Measurements from ENCODE around the gene RNF181. TPM values are rescaled to one million over a fixed set of nuclear protein-coding genes. Genes with fewer than 3 reads are reported as not detected.

Gene RNF181
- total RNA-seq, 1 donor from 2014 or later = 271 TPM

DNA sequence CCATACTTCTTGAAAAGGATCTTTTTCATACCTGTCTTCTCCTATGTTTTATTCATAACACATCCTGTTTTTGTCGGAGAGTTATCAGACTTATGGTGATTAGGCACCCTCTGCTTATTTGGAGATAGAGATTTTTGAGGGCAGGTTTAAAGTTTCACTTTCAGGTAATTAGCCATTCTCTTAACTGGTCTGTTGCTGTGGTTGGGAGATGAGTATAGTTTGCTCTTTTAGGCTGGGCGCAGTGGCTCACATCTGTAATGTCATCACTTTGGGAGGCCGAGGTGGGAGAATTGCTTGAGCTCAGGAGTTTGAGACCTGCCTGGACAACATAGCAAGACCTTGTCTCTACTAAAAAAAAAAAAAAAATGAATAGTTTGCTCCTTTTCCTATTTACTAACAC is 47.2 kb downstream of the RNF181 start:
- DNase-seq (ENCODE audit: low read depth) = no peak
- H3K36me3 ChIP-seq (ENCODE audit: control insufficient read depth, insufficient read depth, low read length) = peaks cover 3% of the 10 kb centered on the region
- TF ChIP-seq, protein P1, sequence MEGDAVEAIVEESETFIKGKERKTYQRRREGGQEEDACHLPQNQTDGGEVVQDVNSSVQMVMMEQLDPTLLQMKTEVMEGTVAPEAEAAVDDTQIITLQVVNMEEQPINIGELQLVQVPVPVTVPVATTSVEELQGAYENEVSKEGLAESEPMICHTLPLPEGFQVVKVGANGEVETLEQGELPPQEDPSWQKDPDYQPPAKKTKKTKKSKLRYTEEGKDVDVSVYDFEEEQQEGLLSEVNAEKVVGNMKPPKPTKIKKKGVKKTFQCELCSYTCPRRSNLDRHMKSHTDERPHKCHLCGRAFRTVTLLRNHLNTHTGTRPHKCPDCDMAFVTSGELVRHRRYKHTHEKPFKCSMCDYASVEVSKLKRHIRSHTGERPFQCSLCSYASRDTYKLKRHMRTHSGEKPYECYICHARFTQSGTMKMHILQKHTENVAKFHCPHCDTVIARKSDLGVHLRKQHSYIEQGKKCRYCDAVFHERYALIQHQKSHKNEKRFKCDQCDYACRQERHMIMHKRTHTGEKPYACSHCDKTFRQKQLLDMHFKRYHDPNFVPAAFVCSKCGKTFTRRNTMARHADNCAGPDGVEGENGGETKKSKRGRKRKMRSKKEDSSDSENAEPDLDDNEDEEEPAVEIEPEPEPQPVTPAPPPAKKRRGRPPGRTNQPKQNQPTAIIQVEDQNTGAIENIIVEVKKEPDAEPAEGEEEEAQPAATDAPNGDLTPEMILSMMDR (IDR thresholded peaks at IDR 0.05; ENCODE audit: insufficient read depth, low read length, poor library complexity, severe bottlenecking) = no peak
- no peaks in the 10 kb centered on the region for H3K27me3 ChIP-seq (ENCODE audit: control insufficient read depth, insufficient read depth, low read length)
- no peak overlapping the region for H3K4me3 ChIP-seq (ENCODE audit: low read depth, low read length)

DNA sequence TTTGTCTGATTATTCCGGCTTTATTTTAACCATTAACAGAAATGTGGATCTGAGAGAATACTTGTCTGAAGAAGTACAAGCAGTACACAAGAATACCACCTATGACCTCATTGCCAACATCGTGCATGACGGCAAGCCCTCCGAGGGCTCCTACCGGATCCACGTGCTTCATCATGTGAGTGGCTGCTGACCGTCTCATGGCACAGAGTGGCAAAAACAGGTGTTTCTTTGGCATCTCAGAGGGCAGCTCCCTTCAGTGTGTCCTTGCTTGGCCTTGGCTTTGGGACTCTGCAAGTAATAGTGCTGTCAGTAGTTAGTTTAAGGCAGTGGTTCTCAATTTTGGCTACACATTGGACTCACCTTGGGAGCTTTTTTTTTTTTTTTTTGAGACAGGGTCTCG is 49.4 kb downstream of the RNF181 start:
- no peaks in the 10 kb centered on the region for H3K27me3 ChIP-seq (ENCODE audit: control insufficient read depth, insufficient read depth, low read length)
- no peak overlapping the region for H3K4me3 ChIP-seq (ENCODE audit: low read depth, low read length)
- DNase-seq (ENCODE audit: low read depth) = no peak
- H3K36me3 ChIP-seq (ENCODE audit: control insufficient read depth, insufficient read depth, low read length) = peaks cover 8% of the 10 kb centered on the region
- TF ChIP-seq, protein P1 (IDR thresholded peaks at IDR 0.05; ENCODE audit: insufficient read depth, low read length, poor library complexity, severe bottlenecking) = no peak

DNA sequence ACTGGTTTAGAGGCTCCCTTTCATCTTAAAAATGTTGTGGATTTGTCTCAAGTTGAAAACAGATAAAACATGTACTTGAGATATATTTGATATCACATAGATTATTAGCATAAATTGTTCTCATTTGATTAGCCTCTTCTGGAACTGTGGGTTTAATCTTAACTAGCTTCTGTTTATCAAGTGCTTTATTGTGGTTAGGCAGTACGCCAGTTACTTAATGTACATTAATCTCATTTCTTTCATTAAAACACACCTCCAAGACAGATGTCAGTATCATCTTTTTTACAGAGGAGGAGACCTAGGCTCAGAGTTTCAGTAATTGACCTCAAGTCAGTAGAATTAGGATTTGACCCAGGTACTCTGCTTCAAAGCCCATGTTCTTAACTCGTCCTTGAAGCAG is 50.6 kb downstream of the RNF181 start:
- H3K36me3 ChIP-seq (ENCODE audit: control insufficient read depth, insufficient read depth, low read length) = peaks cover 8% of the 10 kb centered on the region

More for the DNA sequence above, 50.6 kb downstream of the RNF181 start:
- no peak overlapping the region for H3K4me3 ChIP-seq (ENCODE audit: low read depth, low read length)
- TF ChIP-seq, protein P1 (IDR thresholded peaks at IDR 0.05; ENCODE audit: insufficient read depth, low read length, poor library complexity, severe bottlenecking) = no peak
- no peak for DNase-seq (ENCODE audit: low read depth)
- no peaks in the 10 kb centered on the region for H3K27me3 ChIP-seq (ENCODE audit: control insufficient read depth, insufficient read depth, low read length)

Other genes with a start within 250 kb of the RNF181 start
- 29.6 and 31.6 TPM in 2 replicates for gene RETSAT, start 241.2 kb upstream of the RNF181 start, total RNA-seq
- 19.9 and 22.3 TPM in 2 replicates for gene ELMOD3, start 241.0 kb upstream of the RNF181 start, total RNA-seq
- 260 and 284 TPM in 2 replicates for gene CAPG, start 185.4 kb upstream of the RNF181 start, total RNA-seq
- 0.27 TPM in 1 of 2 replicates, not detected in the other for gene SH2D6, start 177.0 kb upstream of the RNF181 start, total RNA-seq
- 147 and 160 TPM in 2 replicates for gene MAT2A, start 56.6 kb upstream of the RNF181 start, total RNA-seq
- gene GGCX, start 34.3 kb upstream of the RNF181 start, total RNA-seq = 25.7 and 37.0 TPM in 2 replicates
- 42.3 and 53.5 TPM in 2 replicates for gene VAMP8, start 18.2 kb upstream of the RNF181 start, total RNA-seq
- 16.5 and 28.5 TPM in 2 replicates for gene VAMP5, start 11.3 kb upstream of the RNF181 start, total RNA-seq
- 19.1 and 24.4 TPM in 2 replicates for gene TMEM150A, start 7.0 kb downstream of the RNF181 start, total RNA-seq
- gene C2orf68, start 16.3 kb downstream of the RNF181 start, total RNA-seq = 12.6 and 12.8 TPM in 2 replicates
- 56.8 and 86.4 TPM in 2 replicates for gene USP39, start 20.4 kb downstream of the RNF181 start, total RNA-seq
- not detected in 2 replicates for gene SFTPB, start 72.5 kb downstream of the RNF181 start, total RNA-seq
- not detected in 2 replicates for gene GNLY, start 98.6 kb downstream of the RNF181 start, total RNA-seq
- 0.41 and 1.0 TPM in 2 replicates for gene ATOH8, start 158.2 kb downstream of the RNF181 start, total RNA-seq

Measured in kidney epithelial cell (primary cell).